HepG2 (cell line): Measurements from ENCODE around the gene ACTR6. TPM values are rescaled to one million over a fixed set of nuclear protein-coding genes. Genes with fewer than 3 reads are reported as not detected.

Experiments used
- FOXO1 ChIP-seq: sonication (generic); formaldehyde crosslinking; IDR thresholded peaks from 2 replicates; pipeline ENCODE4 v1.4.0; 2020; ENCODE audit warnings: missing genetic modification reagents
- GABPA ChIP-seq, 2 experiments: IDR thresholded peaks; 2 replicates each; pipeline ENCODE4 v1.6.1; 2011 to 2016; ENCODE audit warnings: low read depth in 2 of 2, low read length in 1 of 2, missing biosample characterization in 1 of 2, missing genetic modification characterization in 1 of 2
- GZF1 ChIP-seq: sonication (generic); formaldehyde crosslinking; IDR thresholded peaks from 2 replicates; pipeline ENCODE4 v1.5.1; 2020; ENCODE audit warnings: mild to moderate bottlenecking, missing genetic modification reagents
- KDM1A ChIP-seq: IDR thresholded peaks from 2 replicates; pipeline ENCODE4 v1.6.1; 2016; ENCODE audit warnings: missing compliant biosample characterization
- MATR3 ChIP-seq: sonication (generic); formaldehyde crosslinking; IDR thresholded peaks from 2 replicates; pipeline ENCODE4 v1.4.0; 2020; ENCODE audit warnings: missing genetic modification reagents
- MED13 ChIP-seq: sonication (generic); formaldehyde crosslinking; IDR thresholded peaks from 2 replicates; pipeline ENCODE4 v1.5.0; 2020; ENCODE audit warnings: missing genetic modification reagents
- MXI1 ChIP-seq: IDR thresholded peaks from 3 replicates; pipeline ENCODE4 v1.6.1; 2012; ENCODE audit warnings: low read depth, low read length, inconsistent platforms, borderline replicate concordance
- POLR2AphosphoS2 ChIP-seq: IDR thresholded peaks from 2 replicates; pipeline ENCODE4 v1.6.1; 2011; ENCODE audit warnings: low read depth, low read length, improper control_type of control experiment
- SNAI1 ChIP-seq: sonication (generic); formaldehyde crosslinking; IDR thresholded peaks from 2 replicates; pipeline ENCODE4 v1.5.0; 2020; ENCODE audit warnings: mild to moderate bottlenecking, missing genetic modification reagents, borderline replicate concordance
- SP140L ChIP-seq: sonication (generic); formaldehyde crosslinking; IDR thresholded peaks from 2 replicates; pipeline ENCODE4 v1.4.0; 2020; ENCODE audit warnings: missing genetic modification reagents, borderline replicate concordance
- SYNCRIP ChIP-seq: fragments of 200-400 bp; formaldehyde crosslinking; IDR thresholded peaks from 2 replicates; pipeline ENCODE4 v1.6.1; 2018; ENCODE audit warnings: mild to moderate bottlenecking, low read depth, low read length; ENCODE audit not compliant: insufficient read depth
- ZC3H13 ChIP-seq: sonication (generic); formaldehyde crosslinking; IDR thresholded peaks from 2 replicates; pipeline ENCODE4 v1.8.1; 2023; ENCODE audit warnings: mild to moderate bottlenecking, missing genetic modification reagents, moderate library complexity
- ZEB1 ChIP-seq: IDR thresholded peaks from 2 replicates; pipeline ENCODE4 v1.6.1; 2012; ENCODE audit warnings: mild to moderate bottlenecking, low read depth, inconsistent platforms; ENCODE audit not compliant: insufficient replicate concordance
- ZNF17 ChIP-seq: sonication (generic); formaldehyde crosslinking; IDR thresholded peaks from 2 replicates; pipeline ENCODE4 v1.5.0; 2020; ENCODE audit warnings: mild to moderate bottlenecking, missing genetic modification reagents
- ZNF3 ChIP-seq: IDR thresholded peaks from 2 replicates; pipeline ENCODE4 v1.7.0; 2017; ENCODE audit warnings: inconsistent platforms
- ZNF337 ChIP-seq: sonication (generic); formaldehyde crosslinking; IDR thresholded peaks from 2 replicates; pipeline ENCODE4 v1.5.1; 2020; ENCODE audit warnings: missing genetic modification reagents, low read depth, mild to moderate bottlenecking, borderline replicate concordance
- ZNF557 ChIP-seq: sonication (generic); formaldehyde crosslinking; IDR thresholded peaks from 2 replicates; pipeline ENCODE4 v1.4.0; 2020; ENCODE audit warnings: missing genetic modification reagents
- ZNF567 ChIP-seq: sonication (generic); formaldehyde crosslinking; IDR thresholded peaks from 2 replicates; pipeline ENCODE4 v1.8.1; 2023; ENCODE audit warnings: mild to moderate bottlenecking, missing genetic modification reagents, borderline replicate concordance
- ZNF777 ChIP-seq: sonication (generic); formaldehyde crosslinking; IDR thresholded peaks from 2 replicates; pipeline ENCODE4 v1.4.0; 2020; ENCODE audit warnings: missing genetic modification reagents
- polyA plus RNA-seq, 8 experiments: library from polyadenylated mRNA; depleted of rRNA in 3 of 8; stranded (reverse) in 7 of 8; unstranded in 1 of 8; fragments of >200 nt; fragmentation: Illumina TruSeq in 4 of 8; extraction: Trizol in 4 of 8; gene quantifications; 2 replicates each; pipeline versions ENCODE4 v1.2.1 to v1.2.3, GENCODE V29; 2011 to 2016; ENCODE audit warnings: low read depth in 4 of 8, missing spikeins in 1 of 8, mixed read lengths in 1 of 8; ENCODE audit not compliant: insufficient read depth in 1 of 8
- total RNA-seq, 5 experiments: library from RNA; depleted of rRNA; stranded (reverse); fragments of >200 nt; fragmentation: Illumina TruSeq; extraction: Trizol; gene quantifications; 2 replicates each; pipeline ENCODE4 v1.2.3, GENCODE V29; 2016; ENCODE audit warnings: low read depth in 1 of 5
- TF ChIP-seq, protein P1 (sequence below): sonication (generic); formaldehyde crosslinking; IDR thresholded peaks from 2 replicates; pipeline ENCODE4 v1.4.0; 2020; ENCODE audit warnings: missing genetic modification reagents
- TF ChIP-seq, protein P2 (sequence below): sonication (generic); formaldehyde crosslinking; IDR thresholded peaks from 2 replicates; pipeline ENCODE4 v1.8.0; 2022; ENCODE audit warnings: mild to moderate bottlenecking, missing genetic modification reagents; ENCODE audit not compliant: insufficient replicate concordance
- TF ChIP-seq, protein P3 (sequence below): sonication (generic); formaldehyde crosslinking; IDR thresholded peaks from 2 replicates; pipeline ENCODE4 v1.5.1; 2020; ENCODE audit warnings: missing genetic modification reagents, mild to moderate bottlenecking, borderline replicate concordance
- TF ChIP-seq, protein P4 (sequence below): sonication (generic); formaldehyde crosslinking; IDR thresholded peaks from 2 replicates; pipeline ENCODE4 v1.8.0; 2022; ENCODE audit warnings: mild to moderate bottlenecking, missing genetic modification reagents, moderate library complexity
- TF ChIP-seq, protein P5 (sequence below): sonication (generic); formaldehyde crosslinking; IDR thresholded peaks from 2 replicates; pipeline ENCODE4 v1.4.0; 2020; ENCODE audit warnings: mild to moderate bottlenecking, missing genetic modification reagents

ACTR6 gene
- total and polyA plus RNA-seq, 2 of the 13 experiments (the other 11 are each of a cell fraction or from before 2014, with no cell fraction given), result 12.9 to 22.4 TPM

DNA sequence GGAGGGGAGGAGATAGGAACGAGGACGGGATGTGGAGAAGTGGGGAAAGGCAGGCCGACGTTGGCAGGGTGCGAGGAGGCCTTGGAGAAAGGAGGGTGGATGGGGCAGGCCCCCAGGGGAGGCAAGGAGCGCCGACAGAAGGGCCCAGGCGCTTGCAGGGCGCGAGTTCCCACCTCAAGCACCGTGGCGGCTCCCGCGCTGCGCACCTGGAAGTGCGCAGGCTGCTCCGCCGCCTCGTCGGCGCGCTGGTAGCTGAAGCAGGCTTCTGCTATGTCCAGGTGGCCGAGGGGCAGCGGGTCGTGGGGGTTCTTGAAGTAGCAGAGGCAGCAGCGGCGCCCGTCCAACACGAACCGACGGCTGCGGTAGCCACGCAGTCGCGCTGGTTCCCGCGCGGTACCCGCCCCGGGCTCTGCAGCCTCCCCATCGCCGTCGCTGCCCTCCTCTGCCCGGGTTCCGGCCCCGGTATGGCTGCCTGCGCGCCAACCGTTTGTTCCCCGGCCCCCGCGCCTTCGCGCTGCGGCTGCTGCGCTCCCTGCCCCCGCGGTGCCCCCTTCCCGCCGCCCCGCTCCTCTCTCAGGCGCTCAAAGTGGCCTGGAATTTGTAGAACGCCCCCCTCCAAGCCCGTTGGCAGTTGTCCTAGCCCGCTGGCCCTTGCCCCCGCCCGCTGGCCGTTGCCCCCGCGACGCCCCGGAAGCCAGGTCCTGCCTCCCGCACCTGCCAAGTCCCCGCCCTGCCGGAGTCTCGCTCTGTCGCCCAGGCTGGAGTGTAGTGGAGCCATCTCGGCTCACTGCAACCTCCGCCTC lies 1.1 kb upstream of the ACTR6 start (continued):
- TF ChIP-seq ZEB1 (peak; percentile 62), MED13 (0 out of 2 replicates have a peak, but pooled peaks have one; percentile 33), SNAI1 (0 out of 2 replicates have a peak, but pooled peaks have one; percentile 31), MXI1 (no peak), ZNF777 (CRISPR knock-in tag) (peak; percentile 99), POLR2AphosphoS2 (no peak), ZNF17 (no peak), FOXO1 (CRISPR knock-in tag) (0 out of 2 replicates have a peak, but pooled peaks have one; percentile 11), SYNCRIP (no peak), SP140L (CRISPR knock-in tag) (no peak), GZF1 (CRISPR knock-in tag) (no peak), ZNF567 (no peak), ZNF557 (CRISPR knock-in tag) (no peak), MATR3 (no peak), ZNF3 (no peak), ZC3H13 (no peak), ZNF337 (no peak), GABPA (IDR thresholded peaks at IDR 0.05; ENCODE audit: low read depth, low read length) (peak; percentile 66), GABPA (CRISPR knock-in tag; IDR thresholded peaks at IDR 0.05; ENCODE audit: low read depth) (peak; percentile 80), KDM1A (CRISPR knock-in tag) (no peak)
- TF ChIP-seq, protein P1, sequence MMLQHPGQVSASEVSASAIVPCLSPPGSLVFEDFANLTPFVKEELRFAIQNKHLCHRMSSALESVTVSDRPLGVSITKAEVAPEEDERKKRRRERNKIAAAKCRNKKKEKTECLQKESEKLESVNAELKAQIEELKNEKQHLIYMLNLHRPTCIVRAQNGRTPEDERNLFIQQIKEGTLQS (CRISPR knock-in tag), result no peak
- TF ChIP-seq, protein P2, sequence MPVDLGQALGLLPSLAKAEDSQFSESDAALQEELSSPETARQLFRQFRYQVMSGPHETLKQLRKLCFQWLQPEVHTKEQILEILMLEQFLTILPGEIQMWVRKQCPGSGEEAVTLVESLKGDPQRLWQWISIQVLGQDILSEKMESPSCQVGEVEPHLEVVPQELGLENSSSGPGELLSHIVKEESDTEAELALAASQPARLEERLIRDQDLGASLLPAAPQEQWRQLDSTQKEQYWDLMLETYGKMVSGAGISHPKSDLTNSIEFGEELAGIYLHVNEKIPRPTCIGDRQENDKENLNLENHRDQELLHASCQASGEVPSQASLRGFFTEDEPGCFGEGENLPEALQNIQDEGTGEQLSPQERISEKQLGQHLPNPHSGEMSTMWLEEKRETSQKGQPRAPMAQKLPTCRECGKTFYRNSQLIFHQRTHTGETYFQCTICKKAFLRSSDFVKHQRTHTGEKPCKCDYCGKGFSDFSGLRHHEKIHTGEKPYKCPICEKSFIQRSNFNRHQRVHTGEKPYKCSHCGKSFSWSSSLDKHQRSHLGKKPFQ (CRISPR knock-in tag), result no peak
- TF ChIP-seq, protein P3, sequence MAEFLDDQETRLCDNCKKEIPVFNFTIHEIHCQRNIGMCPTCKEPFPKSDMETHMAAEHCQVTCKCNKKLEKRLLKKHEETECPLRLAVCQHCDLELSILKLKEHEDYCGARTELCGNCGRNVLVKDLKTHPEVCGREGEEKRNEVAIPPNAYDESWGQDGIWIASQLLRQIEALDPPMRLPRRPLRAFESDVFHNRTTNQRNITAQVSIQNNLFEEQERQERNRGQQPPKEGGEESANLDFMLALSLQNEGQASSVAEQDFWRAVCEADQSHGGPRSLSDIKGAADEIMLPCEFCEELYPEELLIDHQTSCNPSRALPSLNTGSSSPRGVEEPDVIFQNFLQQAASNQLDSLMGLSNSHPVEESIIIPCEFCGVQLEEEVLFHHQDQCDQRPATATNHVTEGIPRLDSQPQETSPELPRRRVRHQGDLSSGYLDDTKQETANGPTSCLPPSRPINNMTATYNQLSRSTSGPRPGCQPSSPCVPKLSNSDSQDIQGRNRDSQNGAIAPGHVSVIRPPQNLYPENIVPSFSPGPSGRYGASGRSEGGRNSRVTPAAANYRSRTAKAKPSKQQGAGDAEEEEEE (CRISPR knock-in tag), result no peak
- TF ChIP-seq, protein P4, sequence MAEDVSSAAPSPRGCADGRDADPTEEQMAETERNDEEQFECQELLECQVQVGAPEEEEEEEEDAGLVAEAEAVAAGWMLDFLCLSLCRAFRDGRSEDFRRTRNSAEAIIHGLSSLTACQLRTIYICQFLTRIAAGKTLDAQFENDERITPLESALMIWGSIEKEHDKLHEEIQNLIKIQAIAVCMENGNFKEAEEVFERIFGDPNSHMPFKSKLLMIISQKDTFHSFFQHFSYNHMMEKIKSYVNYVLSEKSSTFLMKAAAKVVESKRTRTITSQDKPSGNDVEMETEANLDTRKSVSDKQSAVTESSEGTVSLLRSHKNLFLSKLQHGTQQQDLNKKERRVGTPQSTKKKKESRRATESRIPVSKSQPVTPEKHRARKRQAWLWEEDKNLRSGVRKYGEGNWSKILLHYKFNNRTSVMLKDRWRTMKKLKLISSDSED (CRISPR knock-in tag), result no peak
- TF ChIP-seq, protein P5, sequence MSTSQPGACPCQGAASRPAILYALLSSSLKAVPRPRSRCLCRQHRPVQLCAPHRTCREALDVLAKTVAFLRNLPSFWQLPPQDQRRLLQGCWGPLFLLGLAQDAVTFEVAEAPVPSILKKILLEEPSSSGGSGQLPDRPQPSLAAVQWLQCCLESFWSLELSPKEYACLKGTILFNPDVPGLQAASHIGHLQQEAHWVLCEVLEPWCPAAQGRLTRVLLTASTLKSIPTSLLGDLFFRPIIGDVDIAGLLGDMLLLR (CRISPR knock-in tag), result no peak
